Stimulated activated CD8-positive, alpha-beta memory T cell treated with anti-CD3 and anti-CD28 coated beads, Interleukin-12 subunit alpha, Interleukin-12 subunit beta, amount 100 ng/mL, for 4 hours (primary cell): Measurements from ENCODE around the gene SLC44A5.
"Not testable (repeated sequence)": the region's sequence is repeated elsewhere in the genome, so short reads cannot be mapped to it uniquely, and the experiment has no call there.

Experiments
- DNase-seq: peaks from one replicate; pipeline ENCODE4 v3.0.0-alpha.2; 2020; ENCODE audit warnings: low read depth

Gene SLC44A5

DNA sequence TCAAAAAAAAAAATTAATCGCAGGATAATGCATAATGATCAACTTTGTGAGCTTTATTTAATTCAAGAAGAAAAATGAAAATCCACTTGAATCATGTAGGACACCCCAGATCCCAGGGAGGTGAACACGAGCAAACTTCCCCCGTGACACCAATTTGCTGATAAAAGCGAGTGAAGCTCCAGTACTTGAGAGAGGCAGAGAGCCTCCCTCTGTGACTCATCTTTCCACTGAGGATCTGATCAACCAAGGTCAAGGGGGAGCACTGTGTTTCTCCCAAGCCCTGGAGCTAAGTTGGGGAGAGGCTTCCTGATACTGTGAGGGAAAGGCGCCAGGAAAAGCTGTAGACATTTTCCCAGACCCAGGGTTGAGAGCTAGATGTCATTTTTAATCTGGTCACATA, 160.9 kb downstream of the SLC44A5 start:
- no peak for DNase-seq

DNA sequence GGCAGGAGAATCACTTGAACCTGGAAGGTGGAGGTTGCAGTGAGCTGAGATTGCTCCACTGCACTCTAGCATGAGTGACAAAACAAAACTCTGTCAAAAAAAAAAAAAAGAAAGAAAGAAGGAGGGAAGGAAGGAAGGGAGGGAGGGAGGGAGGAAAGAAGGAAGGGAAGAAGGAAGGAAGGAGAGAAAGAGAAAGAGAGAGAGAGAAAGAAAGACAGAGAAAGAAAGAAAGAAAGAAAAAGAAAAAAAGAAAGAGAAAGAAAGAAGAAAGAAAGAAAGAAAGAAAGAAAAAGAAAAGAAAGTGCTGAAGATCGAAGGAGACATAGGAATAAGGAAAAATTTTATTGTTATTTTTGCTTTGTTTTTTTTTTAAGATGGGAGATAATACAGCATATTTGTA, 166.7 kb downstream of the SLC44A5 start:
- no peak for DNase-seq

DNA sequence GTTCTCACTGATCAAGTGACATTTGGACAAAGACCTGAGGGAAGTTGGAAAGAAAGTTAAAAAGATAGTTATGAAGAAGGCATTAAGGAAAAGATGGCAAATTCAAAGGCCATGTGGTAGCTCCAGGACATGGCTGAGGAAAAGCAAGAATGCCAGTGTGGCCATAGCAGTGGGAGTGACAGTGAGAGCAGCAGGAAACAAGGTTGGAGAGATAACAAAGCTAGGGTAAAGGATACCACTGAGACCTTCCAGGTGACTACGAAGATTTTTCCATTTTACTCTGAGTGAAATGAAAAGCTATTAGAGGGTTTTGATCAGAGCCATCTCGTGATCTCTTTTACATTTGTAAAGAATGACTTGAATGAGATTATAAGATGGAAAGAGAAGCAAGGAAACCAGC, 170.6 kb downstream of the SLC44A5 start:
- DNase-seq, result no peak

DNA sequence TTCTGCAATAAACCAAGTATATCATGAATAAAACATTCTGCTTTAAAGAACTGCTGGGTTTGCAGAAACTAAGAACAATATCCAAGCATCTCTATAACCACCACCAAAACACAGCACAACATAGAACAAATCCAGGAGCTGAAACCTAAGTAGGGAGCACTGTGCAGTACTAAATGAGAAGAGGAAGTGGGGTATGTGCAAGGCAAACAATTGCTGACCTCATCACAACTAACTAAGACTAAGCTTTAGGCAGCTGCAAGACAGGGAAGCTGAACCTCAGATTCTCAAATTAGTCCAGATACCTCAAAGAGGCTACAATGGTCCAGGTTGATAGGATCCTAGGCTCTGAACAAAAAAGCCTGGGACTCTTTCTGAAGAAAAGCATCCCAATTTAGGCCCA, 172.6 kb downstream of the SLC44A5 start:
- no peak for DNase-seq

DNA sequence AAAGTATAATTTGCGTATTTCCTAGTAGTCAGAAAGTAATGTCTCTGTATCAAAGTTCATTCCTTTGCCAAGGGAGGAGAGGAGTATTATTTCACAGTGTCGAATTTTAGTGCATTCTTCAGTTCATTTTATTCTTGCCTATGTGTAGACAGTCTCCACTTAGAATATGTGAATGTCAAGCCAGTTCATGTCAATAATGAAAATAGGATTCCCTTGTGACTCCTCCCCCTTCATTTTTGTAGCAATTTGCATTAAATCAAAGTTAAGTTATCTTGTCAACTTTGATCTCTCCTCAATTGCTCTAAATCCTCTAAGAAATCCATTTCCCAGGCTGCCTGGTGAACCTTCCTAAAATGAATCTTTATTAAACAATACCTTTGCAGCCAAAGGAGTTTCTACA, 179.1 kb downstream of the SLC44A5 start:
- DNase-seq, result no peak

DNA sequence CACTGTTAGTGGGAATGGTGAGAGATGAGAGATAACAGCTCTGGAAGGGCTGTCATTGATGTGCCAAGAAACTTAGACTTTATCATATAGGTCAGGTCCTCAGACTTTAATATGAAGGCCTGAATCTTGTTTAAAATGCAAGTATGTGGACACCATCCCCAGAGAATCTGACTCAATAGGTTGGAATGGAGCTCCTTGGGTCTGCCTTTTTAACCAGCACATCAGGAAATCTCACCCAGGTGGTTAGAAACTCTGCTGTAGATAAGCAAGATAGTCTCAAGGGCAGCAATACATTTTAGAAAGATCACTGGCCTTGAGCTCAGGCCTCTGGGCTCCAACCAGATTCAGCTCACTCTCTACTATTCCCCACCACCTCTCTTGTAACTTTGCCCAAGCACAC, 180.4 kb downstream of the SLC44A5 start:
- DNase-seq, result no peak

DNA sequence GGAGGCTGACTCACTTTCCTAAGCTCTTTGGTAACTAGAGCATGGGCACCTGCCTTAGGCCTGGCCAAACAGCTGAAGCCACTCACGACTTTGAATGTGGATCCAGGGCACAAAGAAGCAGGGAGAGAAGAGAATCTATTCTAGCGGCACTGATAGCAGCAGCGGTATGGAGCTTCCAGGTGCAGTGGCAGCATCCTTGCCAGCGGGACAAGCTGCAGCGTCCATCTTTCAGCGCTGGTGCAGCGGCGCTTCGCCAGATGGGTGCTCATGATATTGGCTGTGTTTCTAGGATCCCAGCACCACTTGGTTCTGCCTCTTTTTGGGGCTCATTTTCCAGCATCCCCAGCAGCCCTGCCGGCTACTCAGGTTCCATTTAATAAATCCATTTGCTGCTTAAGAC, 184.2 kb downstream of the SLC44A5 start:
- no peak for DNase-seq

DNA sequence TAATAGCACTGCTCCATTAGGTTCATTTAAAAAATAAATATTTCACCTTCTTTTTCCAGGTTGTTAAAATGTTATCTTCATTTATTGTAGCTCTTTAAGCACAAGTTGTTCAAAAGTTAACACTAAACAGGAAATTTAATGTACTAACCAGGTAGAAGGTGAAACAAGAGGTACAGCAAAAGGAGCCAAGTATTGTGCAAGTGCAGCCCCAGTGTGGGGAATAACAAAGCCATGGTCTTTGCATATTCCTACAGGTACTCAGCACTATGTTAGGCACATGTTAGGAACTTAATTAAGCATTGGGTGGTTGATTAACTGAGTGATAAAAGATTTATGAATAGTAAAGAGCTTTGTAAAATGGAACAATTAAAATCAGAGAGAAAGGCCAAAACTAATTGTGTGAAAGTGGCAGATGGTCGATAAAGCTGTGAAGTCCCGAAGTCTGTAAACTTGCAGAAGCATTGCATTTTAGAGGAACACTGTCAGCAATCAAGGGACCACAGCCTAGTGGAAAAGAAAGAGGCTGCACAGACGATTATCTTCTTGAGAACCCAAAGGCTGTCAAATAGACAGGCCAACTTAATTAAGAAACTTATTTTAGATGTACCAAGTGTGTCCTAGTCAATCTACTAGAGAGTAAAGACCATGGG, 185.8 kb downstream of the SLC44A5 start:
- no peak for DNase-seq

DNA sequence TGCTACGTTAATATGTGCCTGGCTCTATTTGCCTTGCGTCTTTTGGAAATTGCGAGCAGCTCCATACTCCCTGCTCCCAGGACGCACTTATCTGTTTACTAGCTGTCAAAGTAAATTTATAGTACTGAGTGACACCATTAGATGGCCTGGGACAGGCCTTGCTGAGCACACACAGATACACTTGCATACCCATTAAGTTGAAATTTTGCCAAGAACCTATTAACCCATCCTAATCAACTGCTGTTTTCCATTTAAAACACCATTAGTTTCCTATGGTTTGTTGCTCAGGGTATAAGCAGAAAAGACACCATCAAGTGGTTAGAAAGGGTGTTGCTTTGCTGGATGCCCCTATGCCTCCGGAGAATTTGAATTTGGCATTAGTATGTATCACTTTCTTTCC, 187.3 kb downstream of the SLC44A5 start:
- no peak for DNase-seq

DNA sequence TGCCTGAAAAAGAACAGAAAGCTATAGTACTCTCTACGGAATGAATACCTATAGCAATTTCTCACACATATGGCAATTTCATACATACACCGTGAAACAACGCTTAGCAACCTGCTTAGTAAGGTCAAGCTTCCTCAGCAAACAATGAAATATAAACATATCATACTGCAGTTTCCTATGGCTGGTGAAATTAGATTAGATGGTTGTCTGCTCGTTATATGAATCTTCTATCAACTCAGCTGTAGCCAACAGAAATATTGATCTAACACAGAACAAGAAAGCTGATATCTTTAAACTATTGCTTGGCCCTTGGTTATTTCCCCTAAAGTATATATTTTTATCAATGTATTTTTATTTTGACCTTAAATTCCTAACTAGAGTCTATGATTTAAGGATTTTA, 187.8 kb downstream of the SLC44A5 start:
- DNase-seq, result no peak

DNA sequence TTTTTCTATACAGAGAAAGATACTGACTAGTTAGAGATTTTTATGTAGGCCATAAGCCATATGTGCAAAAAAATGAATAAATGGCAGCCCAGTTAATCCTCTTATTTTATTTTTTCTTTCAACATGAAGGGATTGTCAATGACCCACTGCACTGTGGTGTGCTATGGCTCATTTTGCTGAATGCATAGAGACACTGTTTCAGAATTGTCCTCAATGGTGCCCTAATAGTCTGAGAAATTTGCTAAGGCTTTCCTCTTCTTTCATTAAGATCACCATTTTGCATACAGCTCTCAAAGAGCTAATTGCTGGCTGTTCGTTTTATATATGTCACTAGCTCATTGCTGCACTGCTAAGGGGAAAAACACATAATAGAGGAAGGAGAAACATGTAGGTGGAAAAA, 189.5 kb downstream of the SLC44A5 start:
- no peak for DNase-seq

DNA sequence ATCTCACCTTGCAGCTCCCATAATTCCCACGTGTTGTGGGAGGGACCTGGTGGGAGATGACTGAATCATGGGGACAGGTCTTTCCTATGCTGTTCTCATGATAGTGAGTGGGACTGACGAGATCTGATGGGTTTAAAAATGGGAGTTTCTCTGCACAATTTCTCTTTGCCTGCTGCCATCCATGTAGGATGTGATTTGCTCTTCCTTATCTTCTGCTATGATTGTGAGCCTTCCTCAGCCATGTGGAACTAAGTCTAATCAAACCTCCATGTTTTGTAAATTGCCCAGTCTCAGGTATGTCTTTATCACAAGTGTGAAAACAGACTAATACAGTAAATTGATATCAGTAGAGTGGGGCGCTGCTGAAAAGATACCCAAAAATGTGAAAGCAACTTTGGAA, 195.7 kb downstream of the SLC44A5 start:
- no peak for DNase-seq

DNA sequence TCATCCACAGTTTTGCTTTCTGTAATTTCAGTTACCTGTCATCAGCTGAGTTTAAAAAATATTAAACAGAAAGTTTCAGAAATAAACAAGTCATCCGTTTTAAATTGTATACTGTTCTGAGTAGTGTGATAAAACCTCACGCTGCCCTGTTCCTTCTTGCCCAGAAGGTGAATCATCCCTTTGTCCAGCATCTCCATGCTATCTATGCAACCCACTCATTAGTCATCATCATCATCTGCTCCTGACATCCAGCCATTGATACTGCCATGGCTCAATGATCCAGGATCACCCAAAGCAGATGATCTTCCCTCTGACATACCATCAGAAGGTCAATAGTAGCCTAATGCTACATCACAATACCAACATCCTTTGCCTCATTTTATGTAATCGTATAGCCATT, 198.3 kb downstream of the SLC44A5 start:
- DNase-seq, result no peak

DNA sequence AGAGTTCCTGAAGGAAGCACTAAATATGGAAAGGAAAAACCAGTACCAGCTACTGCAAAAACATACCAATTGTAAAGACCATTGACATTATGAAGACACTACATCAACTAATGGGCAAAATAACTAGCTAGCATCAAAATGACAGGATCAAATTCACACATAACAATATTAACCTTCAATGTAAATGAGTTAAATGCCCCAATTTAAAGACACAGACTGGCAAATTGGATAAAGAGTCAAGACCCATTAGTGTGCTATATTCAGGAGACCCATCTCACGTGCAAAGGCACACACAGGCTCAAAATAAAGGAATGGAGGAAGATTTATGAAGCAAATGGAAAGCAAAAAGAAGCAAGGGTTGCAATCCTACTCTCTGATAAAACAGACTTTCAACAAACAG, 206.2 kb downstream of the SLC44A5 start:
- not testable (repeated sequence) for DNase-seq

DNA sequence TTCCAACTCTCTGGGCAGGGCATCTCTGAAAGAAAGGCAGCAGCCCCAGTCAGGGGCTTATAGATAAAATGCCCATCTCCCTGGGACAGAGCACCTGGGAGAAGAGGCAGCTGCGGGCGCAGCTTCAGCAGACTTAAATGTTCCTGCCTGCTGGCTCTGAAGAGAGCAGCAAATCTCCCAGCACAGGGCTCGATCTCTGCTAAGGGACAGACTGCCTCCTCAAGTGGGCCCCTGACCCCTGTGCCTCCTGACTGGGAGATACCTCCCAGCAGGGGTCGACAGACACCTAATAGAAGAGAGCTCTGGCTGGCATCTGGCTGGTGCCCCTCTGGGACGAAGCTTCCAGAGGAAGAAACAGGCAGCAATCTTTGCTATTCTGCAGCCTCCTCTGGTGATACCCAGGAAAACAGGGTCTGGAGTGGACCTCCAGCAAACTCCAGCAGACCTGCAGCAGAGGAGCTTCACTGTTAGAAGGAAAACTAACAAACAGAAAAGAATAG, 207.7 kb downstream of the SLC44A5 start:
- DNase-seq, result not testable (repeated sequence)

DNA sequence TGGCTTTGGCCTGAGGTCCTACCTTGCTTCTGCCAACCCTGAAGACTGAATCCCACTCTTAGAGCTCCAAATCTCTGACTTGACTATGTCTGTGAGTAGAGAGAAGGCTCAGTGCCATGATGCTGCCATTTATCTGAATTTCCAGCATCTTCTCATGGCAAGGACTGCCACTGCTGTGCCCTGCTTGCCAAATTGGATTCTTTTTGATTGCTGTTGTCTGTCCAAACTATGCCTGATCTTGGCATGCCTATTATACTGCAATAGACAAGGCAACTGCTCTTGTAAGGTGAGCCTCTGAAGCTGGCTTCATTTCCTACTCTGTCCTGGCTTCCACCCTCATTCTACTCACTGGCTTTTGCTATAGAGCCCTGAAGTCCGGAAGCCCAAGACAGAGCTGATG, 210.2 kb downstream of the SLC44A5 start:
- no peak for DNase-seq

DNA sequence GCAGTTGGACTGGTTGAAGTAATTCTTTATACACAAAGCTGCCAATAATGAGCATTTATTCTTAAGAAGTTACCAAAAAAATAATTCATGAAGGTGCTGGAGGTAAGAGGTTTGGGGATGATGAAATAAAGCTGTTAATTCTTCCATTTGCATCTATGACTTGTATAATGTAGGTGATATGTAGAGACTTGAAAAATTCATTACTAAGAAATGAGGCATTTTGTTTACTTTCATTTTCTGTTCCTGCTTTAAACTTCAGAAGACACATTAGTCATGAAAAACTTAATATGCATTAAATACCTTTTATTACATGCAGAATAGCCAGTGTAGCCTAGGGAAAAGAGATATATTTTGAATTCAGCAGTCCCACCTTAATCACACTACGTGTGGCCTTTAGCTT, 214.2 kb downstream of the SLC44A5 start:
- no peak for DNase-seq

DNA sequence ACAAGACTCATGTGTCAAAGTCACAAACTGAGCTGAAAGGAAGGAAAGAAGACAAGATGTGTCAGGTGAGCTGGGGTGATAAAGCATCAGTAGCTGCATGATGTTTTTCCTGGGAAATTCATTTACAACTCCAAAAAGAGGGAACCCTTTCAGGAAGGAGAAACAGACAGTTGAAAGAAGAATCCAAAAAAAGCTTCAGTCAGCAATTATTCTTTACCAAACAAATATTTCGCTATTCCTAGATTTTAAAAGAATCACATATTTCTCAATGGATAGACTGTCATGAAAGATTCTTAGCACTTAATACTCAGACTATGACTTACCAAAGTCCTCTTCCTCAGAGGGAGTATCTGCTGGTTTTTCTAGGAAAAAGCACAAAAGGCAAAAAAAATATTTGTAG, 214.7 kb downstream of the SLC44A5 start:
- no peak for DNase-seq

DNA sequence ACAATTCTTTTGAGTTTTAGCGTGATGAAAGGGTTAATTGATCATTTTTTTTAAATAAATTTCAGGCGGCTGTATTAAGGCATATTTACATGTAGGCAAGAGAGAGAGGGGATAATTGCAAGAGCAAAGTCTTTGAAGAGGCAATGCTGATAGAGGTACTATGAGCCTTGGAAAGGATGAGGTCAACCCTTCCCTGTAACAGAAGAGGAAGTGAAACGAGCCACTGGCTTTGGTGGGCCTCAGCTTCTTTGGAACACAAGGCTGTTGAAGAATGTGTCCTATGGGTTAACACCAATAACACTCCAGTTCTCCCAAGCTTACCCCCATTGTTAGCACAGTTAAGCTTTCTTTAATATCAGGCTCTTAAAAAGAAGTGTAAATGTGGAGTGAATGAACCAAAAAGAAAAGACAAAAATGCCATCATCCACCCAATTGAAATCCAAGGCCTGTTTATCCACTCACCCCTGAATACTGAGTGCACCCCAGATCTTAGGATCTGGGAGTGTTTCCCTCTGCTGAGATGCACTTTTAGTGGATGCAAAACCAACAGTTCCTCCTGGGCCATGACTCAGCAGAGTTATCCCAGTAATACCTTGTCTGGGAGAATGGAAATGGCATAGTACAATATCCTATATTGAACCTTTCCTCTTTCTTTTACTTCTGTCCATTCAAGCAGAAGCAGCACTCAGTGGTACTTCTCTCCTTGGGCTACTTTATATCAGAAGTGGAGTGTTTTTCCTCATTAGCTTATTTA, 216.4 kb downstream of the SLC44A5 start:
- DNase-seq, result no peak

DNA sequence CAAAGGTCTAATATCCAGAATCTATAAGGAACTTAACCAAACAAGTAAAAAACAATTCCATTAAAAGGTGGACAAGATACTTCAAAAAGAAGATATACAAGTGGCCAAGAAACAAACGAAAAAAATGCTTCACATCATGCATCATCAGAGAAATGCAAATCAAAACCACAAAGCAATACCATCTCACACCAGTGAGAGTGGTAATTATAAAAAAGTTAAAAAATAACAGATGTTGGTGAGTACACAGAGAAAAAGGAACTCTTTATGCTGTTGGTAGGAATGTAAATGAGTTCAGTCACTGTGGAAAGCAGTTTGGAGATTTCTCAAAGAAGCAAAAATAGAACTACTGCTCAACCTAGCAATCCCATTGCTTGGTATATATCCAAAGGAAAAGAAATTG, 218.6 kb downstream of the SLC44A5 start:
- DNase-seq, result no peak

DNA sequence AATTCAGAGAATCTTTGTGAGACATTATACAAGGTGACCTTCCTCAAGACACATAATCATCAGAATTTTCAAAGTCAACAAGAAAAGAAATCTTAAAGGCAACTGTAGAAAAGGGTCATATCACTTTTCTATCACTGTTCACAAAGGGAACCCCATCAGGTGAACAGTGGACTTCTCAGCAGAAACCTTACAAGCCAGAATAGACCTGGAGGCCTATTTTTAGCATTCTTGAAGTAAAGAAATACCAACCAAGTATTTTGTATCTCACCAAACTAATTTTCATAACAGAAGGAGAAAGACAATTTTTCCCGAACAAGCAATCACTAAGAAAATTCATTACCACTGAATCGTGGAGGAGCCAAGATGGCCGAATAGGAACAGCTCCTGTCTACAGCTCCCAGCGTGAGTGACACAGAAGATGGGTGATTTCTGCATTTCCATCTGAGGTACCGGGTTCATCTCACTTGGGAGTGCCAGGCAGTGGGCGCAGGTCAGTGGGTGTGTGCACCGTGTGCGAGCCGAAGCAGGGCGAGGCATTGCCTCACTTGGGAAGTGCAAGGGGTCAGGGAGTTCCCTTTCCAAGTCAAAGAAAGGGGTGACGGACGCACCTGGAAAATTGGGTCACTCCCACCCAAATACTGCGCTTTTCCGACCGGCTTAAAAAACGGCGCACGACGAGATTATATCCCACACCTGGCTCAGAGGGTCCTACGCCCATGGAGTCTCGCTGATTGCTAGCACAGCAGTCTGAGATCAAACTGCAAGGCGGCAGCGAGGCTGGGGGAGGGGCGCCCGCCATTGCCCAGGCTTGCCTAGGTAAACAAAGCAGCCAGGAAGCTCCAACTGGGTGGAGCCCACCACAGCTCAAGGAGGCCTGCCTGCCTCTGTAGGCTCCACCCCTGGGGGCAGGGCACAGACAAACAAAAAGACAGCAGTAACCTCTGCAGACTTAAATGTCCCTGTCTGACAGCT, 235.2 kb downstream of the SLC44A5 start:
- not testable (repeated sequence) for DNase-seq

DNA sequence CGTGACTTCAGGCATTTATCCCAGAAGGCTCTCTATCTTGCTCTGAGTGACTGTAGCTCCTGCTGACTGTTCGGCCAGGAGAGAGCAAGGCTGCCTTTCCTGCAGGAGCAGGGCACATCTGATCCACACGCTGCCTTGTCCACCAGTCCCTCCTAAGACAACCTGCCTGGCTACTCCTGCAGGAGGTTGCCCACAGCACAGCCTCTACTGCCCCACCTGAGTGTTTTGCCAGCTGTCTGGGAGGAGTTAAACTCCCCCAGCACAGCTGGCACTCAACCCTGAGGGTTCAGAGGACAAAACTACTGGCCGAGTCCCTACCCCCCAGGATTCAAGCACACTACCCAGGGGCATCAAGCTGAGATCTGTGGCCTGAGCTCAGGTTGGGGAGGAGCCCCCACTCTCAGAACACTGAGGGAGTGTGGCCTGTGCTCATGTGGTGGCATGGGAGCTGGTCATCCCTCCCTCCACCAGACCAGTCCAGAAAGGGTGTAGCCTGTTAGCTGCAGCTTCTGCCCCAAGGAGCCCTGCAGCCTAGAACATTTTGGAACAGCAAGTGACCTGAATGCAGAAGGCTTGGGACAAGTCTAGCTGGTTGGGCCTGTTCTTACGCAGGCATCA, 237.3 kb downstream of the SLC44A5 start:
- DNase-seq, result no peak
